ENCODE results near the gene SULT4A1.

SULT4A1 gene

GRCh38 chr22:43802897-43803495 is 59.3 kb downstream of the SULT4A1 start:
- Histone ChIP-seq H3K36me3 (ENCODE audit: insufficient read depth, low read length) (no peaks in the 10 kb centered on the region; the same call in 1 of the 2 replicates), H3K4me1 (ENCODE audit: insufficient read depth, low read length, severe bottlenecking) (no peaks in the 10 kb centered on the region), H4K20me1 (ENCODE audit: insufficient read depth, low read length) (no peaks in the 10 kb centered on the region), H3K4me2 (ENCODE audit: low read length) (no peak overlapping the region), H3K27ac (ENCODE audit: low read depth, low read length, poor library complexity, severe bottlenecking) (no peak overlapping the region), H3F3A (ENCODE audit: insufficient read depth, low read length) (no peaks in the 10 kb centered on the region), H3K27me3 (ENCODE audit: insufficient read depth, low read length) (no peaks in the 10 kb centered on the region), H3K4me3 (ENCODE audit: low read depth, low read length, poor library complexity, severe bottlenecking) (no peak overlapping the region), H3K9me3 (ENCODE audit: low read length) (no peaks in the 10 kb centered on the region), H2AFZ (ENCODE audit: low read length) (no peak overlapping the region), H3K79me2 (ENCODE audit: insufficient read depth, low read length) (no peaks in the 10 kb centered on the region), H3K9ac (ENCODE audit: low read length) (no peak overlapping the region), H3K9me2 (ENCODE audit: low read depth, low read length) (no peaks in the 10 kb centered on the region)
- TF ChIP-seq EZH2 (IDR thresholded peaks at IDR 0.05; ENCODE audit: borderline replicate concordance, low read length) = no peak
- TF ChIP-seq CTCF (IDR thresholded peaks at IDR 0.05; ENCODE audit: low read length) = no peak

- no peak overlapping the region for H3K9ac ChIP-seq (ENCODE audit: low read length)
- H3K36me3 ChIP-seq (ENCODE audit: insufficient read depth, low read length) = no peaks in the 10 kb centered on the region; the same call in 1 of the 2 replicates
- H3K27ac ChIP-seq (ENCODE audit: low read depth, low read length, poor library complexity, severe bottlenecking) = no peak overlapping the region
- H3K4me1 ChIP-seq (ENCODE audit: insufficient read depth, low read length, severe bottlenecking) = no peaks in the 10 kb centered on the region
- TF ChIP-seq EZH2 (IDR thresholded peaks at IDR 0.05; ENCODE audit: borderline replicate concordance, low read length) = no peak
- no peak for TF ChIP-seq CTCF (IDR thresholded peaks at IDR 0.05; ENCODE audit: low read length)
- H3K27me3 ChIP-seq (ENCODE audit: insufficient read depth, low read length) = no peaks in the 10 kb centered on the region
- H3K4me2 ChIP-seq (ENCODE audit: low read length) = no peak overlapping the region
- no peaks in the 10 kb centered on the region for H3F3A ChIP-seq (ENCODE audit: insufficient read depth, low read length)
- H3K9me3 ChIP-seq (ENCODE audit: low read length) = no peaks in the 10 kb centered on the region
- no peaks in the 10 kb centered on the region for H3K79me2 ChIP-seq (ENCODE audit: insufficient read depth, low read length)
- no peak overlapping the region for H3K4me3 ChIP-seq (ENCODE audit: low read depth, low read length, poor library complexity, severe bottlenecking)
- H3K9me2 ChIP-seq (ENCODE audit: low read depth, low read length) = no peaks in the 10 kb centered on the region
- H2AFZ ChIP-seq (ENCODE audit: low read length) = no peak overlapping the region
- no peaks in the 10 kb centered on the region for H4K20me1 ChIP-seq (ENCODE audit: insufficient read depth, low read length)
Measured at GRCh38 chr22:43800970-43801369, 61.3 kb downstream of the SULT4A1 start.

- Histone ChIP-seq H3K27ac (ENCODE audit: low read depth, low read length, poor library complexity, severe bottlenecking) (no peak overlapping the region), H3K79me2 (ENCODE audit: insufficient read depth, low read length) (no peaks in the 10 kb centered on the region), H3K4me2 (ENCODE audit: low read length) (no peak overlapping the region), H3K9me2 (ENCODE audit: low read depth, low read length) (no peaks in the 10 kb centered on the region), H3K4me1 (ENCODE audit: insufficient read depth, low read length, severe bottlenecking) (no peaks in the 10 kb centered on the region), H3F3A (ENCODE audit: insufficient read depth, low read length) (no peaks in the 10 kb centered on the region), H4K20me1 (ENCODE audit: insufficient read depth, low read length) (no peaks in the 10 kb centered on the region), H3K4me3 (ENCODE audit: low read depth, low read length, poor library complexity, severe bottlenecking) (no peak overlapping the region), H3K9me3 (ENCODE audit: low read length) (no peaks in the 10 kb centered on the region), H3K36me3 (ENCODE audit: insufficient read depth, low read length) (no peaks in the 10 kb centered on the region; the same call in 1 of the 2 replicates), H2AFZ (ENCODE audit: low read length) (no peak overlapping the region), H3K9ac (ENCODE audit: low read length) (no peak overlapping the region), H3K27me3 (ENCODE audit: insufficient read depth, low read length) (no peaks in the 10 kb centered on the region)
- no peak for TF ChIP-seq EZH2 (IDR thresholded peaks at IDR 0.05; ENCODE audit: borderline replicate concordance, low read length)
- TF ChIP-seq CTCF (IDR thresholded peaks at IDR 0.05; ENCODE audit: low read length) = no peak
Measured at GRCh38 chr22:43798492-43798891, 63.8 kb downstream of the SULT4A1 start.
